Activated T-cell treated with anti-CD3 and anti-CD28 coated beads, Interleukin-2, amount 50 U/mL, for 48 hours (primary cell): ENCODE data around the gene RAB1B.
"Not testable (repeated sequence)": the region's sequence is repeated elsewhere in the genome, so short reads cannot be mapped to it uniquely, and the experiment has no call there.

Experiments used
- DNase-seq, 2 experiments: peaks; one replicate each; pipeline ENCODE4 v3.0.0-alpha.2; 2020

RAB1B gene

GRCh38 chr11:66239998-66240780 is 28.2 kb upstream of the RAB1B start:
- no peak for DNase-seq

DNA sequence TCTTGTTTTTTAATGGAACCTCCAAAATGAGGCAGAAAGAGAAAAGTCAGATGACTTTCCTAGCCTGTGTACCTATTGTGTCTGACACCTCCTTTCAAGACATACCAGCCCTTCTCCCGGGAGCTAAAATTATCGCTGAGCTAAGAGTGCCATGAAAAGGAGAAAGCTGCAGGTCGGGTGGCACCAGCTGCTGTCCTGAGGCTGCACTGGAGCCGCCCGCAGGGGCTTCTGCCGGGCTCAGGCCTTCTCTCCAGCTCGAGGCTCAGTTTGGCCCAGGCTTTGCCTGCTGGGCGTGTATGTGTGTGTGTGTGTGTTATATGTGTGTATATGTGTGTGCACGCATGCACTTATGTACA is 27.7 kb upstream of the RAB1B start:
- no peak for DNase-seq

- no peak for DNase-seq
Observed at GRCh38 chr11:66242095-66242765, 26.2 kb upstream of the RAB1B start.

- no peak for DNase-seq
Observed at GRCh38 chr11:66243782-66244535, 24.5 kb upstream of the RAB1B start.

DNA sequence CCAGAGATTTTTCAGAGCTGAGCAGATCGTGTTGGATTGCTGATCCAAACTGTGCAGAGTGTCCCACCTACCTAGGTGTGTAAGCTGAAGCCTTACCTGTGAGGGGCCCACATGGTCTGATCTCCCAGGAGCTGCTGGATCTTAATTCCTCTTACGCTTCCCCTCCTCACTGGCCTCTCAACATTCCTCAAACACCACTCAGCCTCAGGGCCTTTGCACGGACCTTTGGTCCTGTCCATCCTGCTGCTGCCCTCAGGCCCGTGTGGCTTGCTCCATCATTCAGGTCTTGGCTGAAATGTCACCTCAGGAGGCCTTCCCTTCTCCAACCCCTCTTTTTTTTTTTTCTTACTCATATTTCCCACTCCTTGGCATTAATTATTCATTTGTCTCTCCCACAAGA is 21.1 kb upstream of the RAB1B start:
- DNase-seq, result no peak

DNA sequence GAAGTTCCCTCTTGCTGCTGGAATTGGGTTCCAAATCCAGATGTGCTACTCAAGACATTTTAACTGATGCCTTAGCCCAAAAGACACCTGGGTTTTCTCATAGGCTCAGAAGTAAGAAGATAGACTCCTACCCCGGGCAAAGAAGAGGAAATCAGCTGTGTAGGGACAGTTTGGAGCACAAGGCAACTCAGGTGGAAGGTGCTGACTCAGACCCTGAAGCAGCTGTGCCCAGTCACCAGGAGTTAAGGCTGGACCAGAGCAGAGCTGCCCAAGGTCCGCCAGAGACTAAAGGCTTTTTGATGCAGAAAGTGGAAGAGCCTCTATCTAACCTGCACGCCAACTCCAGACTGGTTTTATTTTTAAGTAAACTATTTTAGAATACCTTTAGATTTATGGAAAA is 20.6 kb upstream of the RAB1B start:
- DNase-seq, result no peak

DNA sequence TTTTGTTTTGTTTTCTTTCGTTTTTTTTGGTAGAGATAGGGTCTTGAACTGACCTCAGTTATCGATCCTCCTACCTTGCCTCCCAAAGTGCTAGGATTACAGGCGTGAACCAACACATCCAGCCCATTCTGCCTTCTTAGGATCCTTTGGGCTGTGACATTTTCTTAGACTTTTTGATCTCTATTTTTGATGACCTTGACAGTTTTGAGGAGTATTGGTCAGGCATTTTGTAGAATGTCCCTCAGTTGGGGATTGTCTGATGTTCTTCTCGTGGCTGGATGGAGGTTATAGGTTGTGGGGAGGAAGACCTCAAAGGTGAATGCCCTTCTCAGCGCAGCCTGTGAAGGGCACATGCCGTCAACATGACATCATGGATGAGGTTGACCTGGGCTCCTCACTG is 19.5 kb upstream of the RAB1B start:
- DNase-seq, result no peak

GRCh38 chr11:66251809-66252208 is 16.6 kb upstream of the RAB1B start:
- DNase-seq, result no peak

GRCh38 chr11:66253081-66253480 is 15.4 kb upstream of the RAB1B start:
- not testable (repeated sequence) for DNase-seq

GRCh38 chr11:66258473-66258893 is 10.0 kb upstream of the RAB1B start:
- DNase-seq, result no peak

DNA sequence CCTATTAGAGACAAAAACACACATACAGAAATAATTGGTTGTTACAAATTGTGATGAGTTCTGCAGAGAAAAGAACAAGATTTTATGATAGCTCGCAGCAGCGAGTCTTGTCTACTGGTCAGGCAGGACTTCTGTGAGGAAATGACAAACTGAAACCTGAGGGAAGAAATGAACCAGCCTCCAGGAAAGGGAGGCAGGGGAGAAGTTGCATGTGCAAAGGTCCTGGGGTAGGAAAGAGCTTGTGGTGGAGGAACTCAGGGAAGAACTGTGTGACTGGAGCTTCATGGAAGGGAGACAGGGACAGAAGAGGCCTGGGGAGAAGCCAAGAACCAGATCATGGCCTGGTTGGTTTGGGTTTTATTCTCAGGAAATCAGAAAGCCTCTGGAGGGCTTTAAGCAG is 9.2 kb upstream of the RAB1B start:
- no peak for DNase-seq

DNA sequence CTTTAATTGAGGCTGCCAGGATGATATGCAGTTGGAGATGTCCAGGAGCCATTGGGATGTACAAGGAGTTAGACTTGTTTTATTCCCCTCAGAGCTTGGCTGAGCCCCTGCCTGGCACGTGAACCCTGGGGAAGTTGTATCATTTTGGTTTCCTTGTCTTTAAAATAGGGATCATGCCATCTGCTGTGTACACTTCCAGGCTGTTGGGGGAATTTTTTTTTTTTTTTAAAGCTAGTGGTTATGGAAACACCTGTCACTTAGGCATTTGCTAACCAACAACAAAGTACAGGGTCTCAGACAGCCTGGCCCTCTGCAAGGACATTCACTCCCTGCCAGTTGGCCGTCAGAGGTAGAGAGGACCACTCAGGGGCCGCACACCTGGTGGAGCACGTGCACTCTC is 8.5 kb upstream of the RAB1B start:
- no peak for DNase-seq

GRCh38 chr11:66261578-66261977 is 6.9 kb upstream of the RAB1B start:
- no peak for DNase-seq

GRCh38 chr11:66262191-66262590 is 6.2 kb upstream of the RAB1B start:
- no peak for DNase-seq

- DNase-seq, result no peak
Observed at GRCh38 chr11:66262696-66263095, 5.7 kb upstream of the RAB1B start.

DNA sequence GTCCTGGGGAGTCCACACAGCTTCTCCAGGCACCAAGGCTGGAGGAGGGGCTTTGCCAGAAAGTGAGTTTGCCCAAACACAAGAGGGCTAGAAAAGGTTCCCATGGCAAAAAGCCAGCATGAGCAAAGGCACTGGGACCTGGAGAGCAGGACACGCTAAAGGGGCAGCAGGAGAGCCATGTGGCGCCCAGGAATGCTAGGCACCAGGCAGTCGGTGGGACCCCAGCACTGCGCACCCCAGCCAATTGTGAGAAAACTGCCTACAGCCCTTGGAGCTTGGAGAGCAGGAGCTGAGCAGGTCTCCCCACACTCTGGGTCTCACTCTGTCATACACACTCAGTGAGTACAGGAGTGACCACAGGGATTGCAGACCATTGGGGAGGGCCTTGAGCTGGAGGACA is 5.2 kb upstream of the RAB1B start:
- no peak for DNase-seq

DNA sequence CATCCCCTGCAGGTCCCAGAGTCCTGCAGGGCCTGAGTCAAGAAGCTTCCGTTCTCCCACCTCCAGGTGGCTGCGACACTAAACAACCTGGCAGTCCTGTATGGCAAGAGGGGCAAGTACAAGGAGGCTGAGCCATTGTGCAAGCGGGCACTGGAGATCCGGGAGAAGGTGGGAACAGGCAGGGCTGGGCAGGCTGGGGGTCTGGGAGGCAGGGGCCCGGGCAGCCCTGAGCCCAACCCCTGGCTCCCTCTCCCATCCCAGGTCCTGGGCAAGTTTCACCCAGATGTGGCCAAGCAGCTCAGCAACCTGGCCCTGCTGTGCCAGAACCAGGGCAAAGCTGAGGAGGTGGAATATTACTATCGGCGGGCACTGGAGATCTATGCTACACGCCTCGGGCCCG is 4.7 kb upstream of the RAB1B start:
- no peak for DNase-seq

GRCh38 chr11:66264383-66264782 is 4.1 kb upstream of the RAB1B start:
- no peak for DNase-seq

DNA sequence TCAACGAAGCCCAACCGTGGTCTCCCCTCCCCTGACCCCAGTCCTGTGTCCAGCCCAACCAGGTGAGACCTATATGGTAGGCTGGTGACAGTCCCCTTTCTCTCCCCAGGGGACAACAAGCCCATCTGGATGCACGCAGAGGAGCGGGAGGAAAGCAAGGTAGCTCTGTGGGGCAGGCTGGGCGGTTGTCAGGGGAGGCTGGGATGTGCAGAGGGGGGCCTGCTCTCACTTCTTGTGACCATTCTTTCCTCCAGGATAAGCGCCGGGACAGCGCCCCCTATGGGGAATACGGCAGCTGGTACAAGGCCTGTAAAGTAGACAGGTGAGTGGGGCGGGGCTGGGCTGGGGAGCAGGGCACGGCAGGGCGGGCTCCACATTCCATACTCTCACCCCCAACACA is 3.5 kb upstream of the RAB1B start:
- peak; percentile 68 to 72 for DNase-seq

- no peak for DNase-seq
Observed at GRCh38 chr11:66265531-66266377, 2.7 kb upstream of the RAB1B start.

- no peak for DNase-seq
Observed at GRCh38 chr11:66266378-66267038, 1.9 kb upstream of the RAB1B start.

DNA sequence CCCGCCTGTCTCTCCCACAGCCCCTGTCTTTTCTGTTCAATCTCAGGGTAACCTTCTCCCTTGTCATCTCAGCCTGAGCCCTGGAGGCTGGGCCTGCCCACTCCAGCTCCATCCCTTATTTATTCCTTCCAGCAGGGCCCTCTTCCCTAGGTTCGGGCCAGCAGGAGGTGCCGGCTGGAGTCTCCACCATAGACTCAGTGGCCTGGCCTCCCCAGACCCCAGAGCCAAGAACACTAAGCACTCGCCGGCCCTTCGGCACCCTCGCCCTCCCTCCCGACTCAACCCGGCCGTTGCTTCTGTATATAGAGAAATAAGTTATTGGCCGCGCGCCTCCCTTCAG is 1.4 kb upstream of the RAB1B start:
- no peak for DNase-seq
